SIG-M5 treated with dmso at 0.1 percent for 504 hours (cell line): ENCODE data around the gene PMVK.

Experiments
- DNase-seq: peaks from one replicate; lab custom pipeline; 2025; ENCODE audit not compliant: unreplicated experiment; lab: John Stamatoyannopoulos, UW

Gene PMVK

GRCh38 chr1:154967331-154967950 lies 30.9 kb upstream of the PMVK start:
- DNase-seq, result no peak

GRCh38 chr1:154966111-154966510 lies 29.6 kb upstream of the PMVK start:
- DNase-seq, result no peak

GRCh38 chr1:154964359-154964758 lies 27.8 kb upstream of the PMVK start:
- DNase-seq, result no peak

GRCh38 chr1:154963643-154964042 lies 27.1 kb upstream of the PMVK start:
- DNase-seq, result no peak

- no peak for DNase-seq
These were observed 26.3 kb upstream of the PMVK start for GRCh38 chr1:154962795-154963330.

GRCh38 chr1:154962156-154962749 lies 25.7 kb upstream of the PMVK start:
- DNase-seq, result no peak

- DNase-seq, result peak; percentile 81
These were observed 25.0 kb upstream of the PMVK start, which contains the start of gene PYGO2 for GRCh38 chr1:154961207-154962155. PYGO2 (minus strand) TSS chr1:154961782; CDS start chr1:154961576, 206 bp downstream.

- peak; percentile 55 for DNase-seq
These were observed 24.1 kb upstream of the PMVK start for GRCh38 chr1:154960446-154961136.

- no peak for DNase-seq
These were observed 22.9 kb upstream of the PMVK start for GRCh38 chr1:154959426-154959780.

- DNase-seq, result no peak
These were observed 22.3 kb upstream of the PMVK start for GRCh38 chr1:154958681-154959425.

GRCh38 chr1:154958036-154958435 lies 21.5 kb upstream of the PMVK start:
- DNase-seq, result no peak

- DNase-seq, result no peak
These were observed 20.7 kb upstream of the PMVK start for GRCh38 chr1:154957091-154957657.

- DNase-seq, result no peak
These were observed 20.0 kb upstream of the PMVK start for GRCh38 chr1:154956544-154956941.

GRCh38 chr1:154955718-154956543 lies 19.4 kb upstream of the PMVK start, which contains the start of gene PBXIP1:
PBXIP1 (minus strand) TSS chr1:154956099; CDS start chr1:154953721, 2,378 bp downstream.
- peak; percentile 95 for DNase-seq

- DNase-seq, result no peak
These were observed 18.7 kb upstream of the PMVK start for GRCh38 chr1:154955039-154955717.

- no peak for DNase-seq
These were observed 18.0 kb upstream of the PMVK start for GRCh38 chr1:154954541-154954940.

GRCh38 chr1:154953611-154954038 lies 17.1 kb upstream of the PMVK start:
- DNase-seq, result no peak

GRCh38 chr1:154952664-154953063 lies 16.1 kb upstream of the PMVK start:
- no peak for DNase-seq
